Esophagus mucosa (tissue), 1 donor: ENCODE results near the gene NSDHL. TPM values are rescaled to one million over a fixed set of nuclear protein-coding genes. Genes with fewer than 3 reads are reported as not detected.

Experiments
- ATAC-seq: fragments of 200-7000 bp; cut with Tn5 transposase; one replicate; pipeline ENCODE4 v1.9.1; 2020
- total RNA-seq: library from RNA; stranded (reverse); gene quantifications from one replicate; pipeline ENCODE4 v1.2.4, GENCODE V29; 2023
- donor health status: DM: yes; HTN: yes; CAD: no.

NSDHL gene
- total RNA-seq, 1 donor from 2014 or later = 47.4 TPM

DNA sequence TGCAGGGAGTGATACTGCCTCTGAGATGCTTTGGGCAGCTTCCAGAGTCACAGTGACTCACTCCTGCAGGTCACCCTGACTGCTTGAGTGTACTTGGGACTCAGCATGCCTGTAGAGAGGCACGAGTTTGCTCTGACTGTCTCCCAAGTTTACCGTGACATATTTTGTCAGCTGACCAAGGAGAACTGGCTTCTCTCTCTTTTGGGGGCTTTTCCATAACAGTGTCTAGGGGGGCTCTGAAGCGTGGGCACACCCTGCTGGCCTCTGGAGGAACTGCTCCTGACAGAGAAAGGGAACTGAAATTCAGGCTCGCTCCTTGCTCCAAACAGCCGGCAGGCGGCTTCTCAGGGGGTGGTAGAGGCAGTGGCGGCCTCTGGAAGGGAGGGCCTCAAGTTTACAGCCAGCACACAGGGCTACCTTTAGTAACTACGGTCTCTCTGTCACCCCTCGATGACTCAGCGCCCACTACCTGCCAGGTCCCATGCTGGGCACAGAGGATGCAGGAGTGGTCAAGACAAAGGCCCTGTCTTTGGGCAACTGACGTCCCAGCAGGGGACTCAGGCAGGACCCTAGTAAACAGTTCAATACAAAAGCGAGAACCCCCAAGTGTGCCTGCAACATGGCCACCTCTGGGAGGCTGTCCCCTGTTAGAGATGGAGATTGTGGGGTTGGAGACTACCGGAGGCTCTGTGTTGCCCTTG, 84.8 kb downstream of the NSDHL start:
- ATAC-seq = peak; percentile 49

DNA sequence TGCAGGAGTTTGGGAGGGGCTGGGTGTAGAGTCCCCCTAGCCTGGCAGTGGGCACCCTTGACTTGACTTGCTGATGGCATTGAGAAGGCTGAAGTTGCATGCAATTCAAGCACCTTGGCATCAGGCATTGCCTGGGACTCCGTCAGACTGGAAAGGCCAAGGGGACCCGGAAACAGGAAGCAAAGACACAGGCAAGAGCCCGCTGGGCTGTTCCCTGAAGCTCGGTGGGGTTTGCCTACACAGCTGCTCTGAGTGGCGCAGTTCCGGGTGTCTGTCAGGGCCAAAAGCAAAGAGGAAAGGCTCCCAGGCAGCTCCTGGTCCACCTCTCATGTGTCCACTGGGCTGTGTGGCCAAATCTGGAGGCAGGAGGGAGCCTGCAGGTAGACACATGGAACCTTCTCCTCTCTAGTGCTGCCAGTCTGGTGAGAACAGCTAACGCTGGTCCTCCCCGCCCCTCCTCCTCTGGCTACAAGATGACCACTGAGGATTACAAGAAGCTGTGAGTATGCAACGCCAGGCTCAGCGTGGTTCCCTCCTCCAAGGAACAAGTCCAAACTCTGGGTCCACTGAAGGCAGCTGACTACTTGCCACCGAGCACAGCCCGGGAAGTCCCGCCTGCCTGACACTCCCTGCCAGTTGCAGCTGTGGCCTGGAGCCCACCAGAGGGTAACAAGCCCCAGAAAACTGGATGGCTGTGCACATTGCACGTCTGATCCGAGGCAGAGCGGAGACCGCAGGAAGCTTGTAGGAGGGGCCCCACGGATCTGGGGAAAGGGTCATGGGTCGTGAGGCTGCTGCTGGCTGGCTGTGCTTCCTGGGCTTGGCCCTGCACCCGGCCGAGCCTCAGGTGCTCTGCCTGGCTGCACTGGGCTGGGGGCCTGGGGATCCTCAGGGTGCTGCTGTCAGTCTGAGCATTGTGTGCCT, 87.1 kb downstream of the NSDHL start:
- no peak for ATAC-seq

DNA sequence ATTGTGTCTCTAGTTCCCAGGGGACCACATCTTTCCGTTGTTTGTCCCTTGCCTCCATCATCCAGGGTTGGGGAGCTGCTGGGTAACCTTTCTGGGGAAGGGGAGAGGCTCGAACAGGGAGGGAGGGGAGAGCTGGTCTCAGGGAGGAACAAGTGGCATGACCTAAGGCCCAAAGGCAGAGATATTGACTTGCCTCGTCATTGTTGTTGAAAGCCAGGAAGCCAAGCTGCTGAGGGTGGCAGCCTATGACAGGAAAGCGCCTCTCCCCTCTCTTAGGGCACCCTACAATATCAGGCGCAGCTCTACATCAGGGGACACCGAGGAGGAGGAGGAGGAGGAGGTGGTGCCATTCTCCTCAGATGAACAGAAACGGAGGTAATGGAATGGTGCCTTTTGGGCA, 87.8 kb downstream of the NSDHL start:
- no peak for ATAC-seq

Other genes starting within 250 kb of the NSDHL start
- 0.72 TPM for gene GABRQ, start 193.2 kb upstream of the NSDHL start, total RNA-seq
- not detected for gene MAGEA3, start 132.3 kb upstream of the NSDHL start, total RNA-seq
- gene CSAG2, start 121.8 kb upstream of the NSDHL start, total RNA-seq = not detected
- not detected for gene MAGEA2B, start 116.4 kb upstream of the NSDHL start, total RNA-seq
- gene CSAG1, start 97.3 kb upstream of the NSDHL start, total RNA-seq = not detected
- not detected for gene MAGEA12, start 97.3 kb upstream of the NSDHL start, total RNA-seq
- gene MAGEA2, start 77.2 kb upstream of the NSDHL start, total RNA-seq = not detected
- gene CSAG3, start 71.8 kb upstream of the NSDHL start, total RNA-seq = not detected
- not detected for gene MAGEA6, start 61.4 kb upstream of the NSDHL start, total RNA-seq
- gene CETN2, start 306 bp upstream of the NSDHL start, total RNA-seq = 32.4 TPM
- gene ZNF185, start 67.0 kb downstream of the NSDHL start, total RNA-seq = 341 TPM
- gene PNMA5, start 163.1 kb downstream of the NSDHL start, total RNA-seq = not detected
- 0.08 TPM for gene PNMA3, start 225.4 kb downstream of the NSDHL start, total RNA-seq
- 0.12 TPM for gene PNMA6A, start 241.4 kb downstream of the NSDHL start, total RNA-seq